ENCODE measurements around the gene ALLC.

Gene ALLC

GRCh38 chr2:3639653-3640052, 18.3 kb upstream of the ALLC start:
- DNase-seq (ENCODE audit: low spot score): no peak

- DNase-seq (ENCODE audit: low spot score): no peak
Measured at GRCh38 chr2:3641181-3641580, 16.8 kb upstream of the ALLC start.

GRCh38 chr2:3641841-3642421, 16.1 kb upstream of the ALLC start:
- no peak for DNase-seq (ENCODE audit: low spot score)

GRCh38 chr2:3642521-3643215, 15.3 kb upstream of the ALLC start:
- DNase-seq (ENCODE audit: low spot score): no peak

- DNase-seq (ENCODE audit: low spot score): no peak
Measured at GRCh38 chr2:3643371-3644245, 14.4 kb upstream of the ALLC start.

GRCh38 chr2:3644246-3644525, 13.8 kb upstream of the ALLC start:
- DNase-seq (ENCODE audit: low spot score): no peak

GRCh38 chr2:3644891-3645605, 13.0 kb upstream of the ALLC start:
- no peak for DNase-seq (ENCODE audit: low spot score)

GRCh38 chr2:3645745-3646389, 12.1 kb upstream of the ALLC start:
- DNase-seq (ENCODE audit: low spot score): no peak

- DNase-seq (ENCODE audit: low spot score): no peak
Measured at GRCh38 chr2:3646446-3646845, 11.6 kb upstream of the ALLC start.

- no peak for DNase-seq (ENCODE audit: low spot score)
Measured at GRCh38 chr2:3647246-3647645, 10.8 kb upstream of the ALLC start.

GRCh38 chr2:3647831-3648651, 10.0 kb upstream of the ALLC start:
- DNase-seq (ENCODE audit: low spot score): no peak

- DNase-seq (ENCODE audit: low spot score): no peak
Measured at GRCh38 chr2:3648652-3649177, 9.3 kb upstream of the ALLC start.

GRCh38 chr2:3649581-3649980, 8.4 kb upstream of the ALLC start:
- no peak for DNase-seq (ENCODE audit: low spot score)

GRCh38 chr2:3650140-3650920, 7.7 kb upstream of the ALLC start:
- DNase-seq (ENCODE audit: low spot score): peak; percentile 52

GRCh38 chr2:3651691-3652648, 6.0 kb upstream of the ALLC start:
- DNase-seq (ENCODE audit: low spot score): peak; percentile 83

- DNase-seq (ENCODE audit: low spot score): no peak
Measured at GRCh38 chr2:3652896-3653625, 4.9 kb upstream of the ALLC start.

GRCh38 chr2:3654011-3654410, 4.0 kb upstream of the ALLC start:
- DNase-seq (ENCODE audit: low spot score): no peak

GRCh38 chr2:3654531-3655225, 3.3 kb upstream of the ALLC start:
- DNase-seq (ENCODE audit: low spot score): no peak

Measured in hepatic stellate cell (primary cell).